Karpas-422 (cell line): ENCODE results near the gene MTHFD2L. TPM values are rescaled to one million over a fixed set of nuclear protein-coding genes. Genes with fewer than 3 reads are reported as not detected.

Source experiments
- DNase-seq: peaks from one replicate; pipeline ENCODE4 v3.0.0-alpha.2; 2015
- H2AFZ ChIP-seq: fragments of 200-600 bp; sonication (generic); 2 replicates; pipeline ENCODE4 v1.6.1; 2014; ENCODE audit warnings: antibody characterized with exemption, low read length, mixed read lengths
- H3K27ac ChIP-seq: fragments of 200-600 bp; sonication (generic); 2 replicates; pipeline ENCODE4 v1.5.1; 2014; ENCODE audit warnings: mild to moderate bottlenecking, low read length, moderate library complexity
- H3K27me3 ChIP-seq: fragments of 200-600 bp; sonication (generic); 2 replicates; pipeline ENCODE4 v1.6.1; 2014; ENCODE audit warnings: low read length, mixed read lengths
- H3K36me3 ChIP-seq: fragments of 200-600 bp; sonication (generic); 2 replicates; pipeline ENCODE4 v1.6.1; 2014; ENCODE audit warnings: low read length, mixed read lengths; ENCODE audit not compliant: insufficient read depth
- H3K4me1 ChIP-seq: fragments of 200-600 bp; sonication (generic); 2 replicates; pipeline ENCODE4 v1.6.1; 2014; ENCODE audit warnings: mild to moderate bottlenecking, low read length, mixed read lengths
- H3K4me2 ChIP-seq: fragments of 200-600 bp; sonication (generic); 2 replicates; pipeline ENCODE4 v1.6.1; 2014; ENCODE audit warnings: low read length, low read depth, mild to moderate bottlenecking; ENCODE audit not compliant: poor library complexity, severe bottlenecking
- H3K4me3 ChIP-seq: fragments of 200-600 bp; sonication (generic); 2 replicates; pipeline ENCODE4 v1.5.1; 2014; ENCODE audit warnings: mild to moderate bottlenecking, antibody characterized with exemption, low read length, mixed read lengths
- H3K79me2 ChIP-seq: fragments of 200-600 bp; sonication (generic); 2 replicates; pipeline ENCODE4 v1.6.1; 2014; ENCODE audit warnings: mild to moderate bottlenecking, low read length, mixed read lengths
- H3K9ac ChIP-seq: fragments of 200-600 bp; sonication (generic); 2 replicates; pipeline ENCODE4 v1.6.0; 2014; ENCODE audit warnings: low read length
- H3K9me2 ChIP-seq: fragments of 200-600 bp; sonication (generic), shearing (Covaris generic); replicated peaks from 2 replicates; pipeline ENCODE4 v1.6.0; 2014; ENCODE audit warnings: mild to moderate bottlenecking, low read length, moderate library complexity; ENCODE audit not compliant: insufficient read depth
- H3K9me3 ChIP-seq: fragments of 300-700, 200-600 bp; sonication (generic); 2 replicates; pipeline ENCODE4 v1.6.1; 2014; ENCODE audit warnings: low read length, mixed read lengths
- H4K20me1 ChIP-seq: fragments of 200-600 bp; sonication (generic); 2 replicates; pipeline ENCODE4 v1.6.1; 2014; ENCODE audit warnings: mild to moderate bottlenecking, antibody characterized with exemption, low read length, low read depth; ENCODE audit not compliant: insufficient read depth
- total RNA-seq: library from RNA; depleted of rRNA; stranded (reverse); fragments of >200 nt; shearing (Covaris generic); gene quantifications from 2 replicates; pipeline ENCODE4 v1.2.3, GENCODE V29; 2014; ENCODE audit warnings: low replicate concordance

The MTHFD2L gene
- total RNA-seq, 1 experiment from 2014 or later = 23.6 TPM

- H3K9me3 ChIP-seq = peaks cover 4% of the 10 kb centered on the region; the same call in 1 of the 2 replicates
- no peak overlapping the region for H3K4me2 ChIP-seq
- no peak overlapping the region for H3K9ac ChIP-seq
- H3K79me2 ChIP-seq = no peaks in the 10 kb centered on the region
- no peak overlapping the region for H3K4me3 ChIP-seq
- no peak for DNase-seq
- no peaks in the 10 kb centered on the region for H3K36me3 ChIP-seq
- no peaks in the 10 kb centered on the region for H3K9me2 ChIP-seq
- no peak overlapping the region for H2AFZ ChIP-seq
- no peaks in the 10 kb centered on the region for H3K4me1 ChIP-seq
- H4K20me1 ChIP-seq = no peaks in the 10 kb centered on the region
- 0 out of 2 replicates have a peak, but pooled peaks cover 3% of the 10 kb centered on the region for H3K27me3 ChIP-seq
- H3K27ac ChIP-seq = no peak overlapping the region
These were observed 97.2 kb downstream of the MTHFD2L start for GRCh38 chr4:74255096-74255495.

GRCh38 chr4:74258963-74259362 lies 101.0 kb downstream of the MTHFD2L start:
- Histone ChIP-seq H3K9me2 (no peaks in the 10 kb centered on the region), H3K27me3 (no peaks in the 10 kb centered on the region), H3K4me1 (no peaks in the 10 kb centered on the region), H4K20me1 (no peaks in the 10 kb centered on the region), H3K27ac (no peak overlapping the region), H3K4me3 (no peak overlapping the region), H3K79me2 (no peaks in the 10 kb centered on the region), H3K4me2 (no peak overlapping the region), H3K36me3 (no peaks in the 10 kb centered on the region), H3K9me3 (no peaks in the 10 kb centered on the region), H3K9ac (no peak overlapping the region), H2AFZ (no peak overlapping the region)
- no peak for DNase-seq

- Histone ChIP-seq H3K4me3 (no peak overlapping the region), H3K4me2 (no peak overlapping the region), H3K4me1 (no peaks in the 10 kb centered on the region), H3K79me2 (no peaks in the 10 kb centered on the region), H3K36me3 (no peaks in the 10 kb centered on the region), H3K27me3 (no peaks in the 10 kb centered on the region), H3K9me2 (no peaks in the 10 kb centered on the region), H3K9me3 (no peaks in the 10 kb centered on the region), H4K20me1 (no peaks in the 10 kb centered on the region), H2AFZ (no peak overlapping the region), H3K9ac (no peak overlapping the region), H3K27ac (no peak overlapping the region)
- no peak for DNase-seq
These were observed 102.1 kb downstream of the MTHFD2L start for GRCh38 chr4:74260036-74260435.

GRCh38 chr4:74262522-74262921 lies 104.6 kb downstream of the MTHFD2L start:
- H3K4me3 ChIP-seq = no peak overlapping the region
- no peaks in the 10 kb centered on the region for H3K79me2 ChIP-seq
- no peak overlapping the region for H3K27ac ChIP-seq
- no peak overlapping the region for H3K9ac ChIP-seq
- no peaks in the 10 kb centered on the region for H3K27me3 ChIP-seq
- H3K9me3 ChIP-seq = no peaks in the 10 kb centered on the region
- no peaks in the 10 kb centered on the region for H3K36me3 ChIP-seq
- H3K9me2 ChIP-seq = no peaks in the 10 kb centered on the region
- no peaks in the 10 kb centered on the region for H3K4me1 ChIP-seq
- H3K4me2 ChIP-seq = no peak overlapping the region
- H4K20me1 ChIP-seq = no peaks in the 10 kb centered on the region
- H2AFZ ChIP-seq = no peak overlapping the region
- no peak for DNase-seq

- no peak overlapping the region for H3K4me2 ChIP-seq
- no peaks in the 10 kb centered on the region for H3K36me3 ChIP-seq
- no peaks in the 10 kb centered on the region for H4K20me1 ChIP-seq
These were observed 105.6 kb downstream of the MTHFD2L start for GRCh38 chr4:74263551-74263950.

GRCh38 chr4:74266081-74266480 lies 108.2 kb downstream of the MTHFD2L start:
- no peaks in the 10 kb centered on the region for H3K9me2 ChIP-seq
- no peak overlapping the region for H3K4me3 ChIP-seq
- no peaks in the 10 kb centered on the region for H3K79me2 ChIP-seq
- H3K27me3 ChIP-seq = no peaks in the 10 kb centered on the region
- no peaks in the 10 kb centered on the region for H4K20me1 ChIP-seq
- no peaks in the 10 kb centered on the region for H3K9me3 ChIP-seq
- H3K36me3 ChIP-seq = no peaks in the 10 kb centered on the region
- no peak overlapping the region for H2AFZ ChIP-seq
- no peak overlapping the region for H3K9ac ChIP-seq
- H3K27ac ChIP-seq = no peak overlapping the region
- no peak overlapping the region for H3K4me2 ChIP-seq
- no peak for DNase-seq
- no peaks in the 10 kb centered on the region for H3K4me1 ChIP-seq

More at GRCh38 chr4:74263551-74263950, 105.6 kb downstream of the MTHFD2L start:
- H3K9me2 ChIP-seq = no peaks in the 10 kb centered on the region
- H3K4me3 ChIP-seq = no peak overlapping the region
- no peak overlapping the region for H3K9ac ChIP-seq
- no peaks in the 10 kb centered on the region for H3K4me1 ChIP-seq
- H3K79me2 ChIP-seq = no peaks in the 10 kb centered on the region
- no peak overlapping the region for H2AFZ ChIP-seq
- DNase-seq = no peak
- H3K27ac ChIP-seq = no peak overlapping the region
- no peaks in the 10 kb centered on the region for H3K27me3 ChIP-seq
- H3K9me3 ChIP-seq = no peaks in the 10 kb centered on the region

- no peaks in the 10 kb centered on the region for H3K4me1 ChIP-seq
- no peaks in the 10 kb centered on the region for H3K36me3 ChIP-seq
- no peaks in the 10 kb centered on the region for H3K27me3 ChIP-seq
- no peak overlapping the region for H3K4me2 ChIP-seq
- no peak overlapping the region for H3K9ac ChIP-seq
- no peak overlapping the region for H2AFZ ChIP-seq
- no peak overlapping the region for H3K27ac ChIP-seq
- H3K9me2 ChIP-seq = no peaks in the 10 kb centered on the region
- no peaks in the 10 kb centered on the region for H3K9me3 ChIP-seq
- H3K79me2 ChIP-seq = no peaks in the 10 kb centered on the region
- no peaks in the 10 kb centered on the region for H4K20me1 ChIP-seq
- DNase-seq = no peak
- no peak overlapping the region for H3K4me3 ChIP-seq
These were observed 110.2 kb downstream of the MTHFD2L start for GRCh38 chr4:74267998-74268606.

- Histone ChIP-seq H3K4me1 (no peaks in the 10 kb centered on the region), H3K27ac (no peak overlapping the region), H3K4me2 (no peak overlapping the region), H3K79me2 (no peaks in the 10 kb centered on the region), H3K9ac (no peak overlapping the region), H3K36me3 (no peaks in the 10 kb centered on the region), H3K9me3 (no peaks in the 10 kb centered on the region), H3K9me2 (no peaks in the 10 kb centered on the region), H3K27me3 (no peaks in the 10 kb centered on the region), H3K4me3 (no peak overlapping the region), H2AFZ (no peak overlapping the region), H4K20me1 (no peaks in the 10 kb centered on the region)
- no peak for DNase-seq
These were observed 110.7 kb downstream of the MTHFD2L start for GRCh38 chr4:74268643-74269042.
